Measurements from ENCODE around the gene ELF5.

ELF5 gene

GRCh38 chr11:34432822-34433221 is 80.8 kb downstream of the ELF5 start:
- no peak overlapping the region for H2AK5ac ChIP-seq (ENCODE audit: low read length)
- H2BK5ac ChIP-seq (ENCODE audit: low read length), result no peak overlapping the region
- H3K4me1 ChIP-seq (ENCODE audit: control insufficient read depth, low read depth, low read length), result no peaks in the 10 kb centered on the region
- H4K5ac ChIP-seq (ENCODE audit: low read length), result no peak overlapping the region
- no peaks in the 10 kb centered on the region for H3K36me3 ChIP-seq (ENCODE audit: control insufficient read depth, insufficient read depth, low read length)
- no peaks in the 10 kb centered on the region for H3K79me1 ChIP-seq (ENCODE audit: low read length)
- H3K27me3 ChIP-seq (ENCODE audit: insufficient read depth, low read length, poor library complexity), result no peaks in the 10 kb centered on the region
- no peak overlapping the region for H3K4me2 ChIP-seq (ENCODE audit: low read length)
- H2BK120ac ChIP-seq (ENCODE audit: low read depth, low read length), result no peak overlapping the region
- no CpG with 5 or more reads among the region's 5 CpGs for WGBS (ENCODE audit: extremely low coverage, insufficient coverage, low lambda C conversion rate)
- no peak overlapping the region for H3K56ac ChIP-seq (ENCODE audit: low read length)
- H3K27ac ChIP-seq (ENCODE audit: low read depth, low read length), result no peak overlapping the region
- no peak overlapping the region for H2BK15ac ChIP-seq (replicated peaks; ENCODE audit: low read depth)
- H3K23ac ChIP-seq (ENCODE audit: low read length), result no peak overlapping the region
- no peak for DNase-seq
- H3K4ac ChIP-seq (ENCODE audit: low read depth, low read length), result no peak overlapping the region
- no peak overlapping the region for H3K18ac ChIP-seq (ENCODE audit: low read length)
- no peaks in the 10 kb centered on the region for H3K79me2 ChIP-seq (ENCODE audit: control insufficient read depth, insufficient read depth, low read length)
- no peak overlapping the region for H4K8ac ChIP-seq (ENCODE audit: low read depth, low read length)
- H3K9ac ChIP-seq (ENCODE audit: low read length), result no peak overlapping the region
- no peak overlapping the region for H3K4me3 ChIP-seq (ENCODE audit: low read length)

GRCh38 chr11:34431979-34432378 is 81.6 kb downstream of the ELF5 start:
- Histone ChIP-seq H2BK120ac (ENCODE audit: low read depth, low read length) (no peak overlapping the region), H3K27ac (ENCODE audit: low read depth, low read length) (no peak overlapping the region), H3K4me1 (ENCODE audit: control insufficient read depth, low read depth, low read length) (no peaks in the 10 kb centered on the region), H3K4me3 (ENCODE audit: low read length) (no peak overlapping the region), H4K8ac (ENCODE audit: low read depth, low read length) (no peak overlapping the region), H2BK15ac (replicated peaks; ENCODE audit: low read depth) (no peak overlapping the region), H3K18ac (ENCODE audit: low read length) (no peak overlapping the region), H3K4ac (ENCODE audit: low read depth, low read length) (no peak overlapping the region), H3K4me2 (ENCODE audit: low read length) (no peak overlapping the region), H3K23ac (ENCODE audit: low read length) (no peak overlapping the region), H3K9ac (ENCODE audit: low read length) (no peak overlapping the region), H4K5ac (ENCODE audit: low read length) (no peak overlapping the region), H3K27me3 (ENCODE audit: insufficient read depth, low read length, poor library complexity) (no peaks in the 10 kb centered on the region), H2BK5ac (ENCODE audit: low read length) (no peak overlapping the region), H3K79me2 (ENCODE audit: control insufficient read depth, insufficient read depth, low read length) (no peaks in the 10 kb centered on the region), H3K79me1 (ENCODE audit: low read length) (no peaks in the 10 kb centered on the region), H3K56ac (ENCODE audit: low read length) (no peak overlapping the region), H2AK5ac (ENCODE audit: low read length) (no peak overlapping the region), H3K36me3 (ENCODE audit: control insufficient read depth, insufficient read depth, low read length) (no peaks in the 10 kb centered on the region)
- no peak for DNase-seq
- no CpG with 5 or more reads among the region's 4 CpGs for WGBS (ENCODE audit: extremely low coverage, insufficient coverage, low lambda C conversion rate)

All from mesendoderm (in vitro differentiated cells).